DOHH2 (cell line): ENCODE results near the gene OCA2.

Experiments
- H3F3A ChIP-seq: fragments of 200-600 bp; sonication (generic), shearing (Covaris generic); 2 replicates; pipeline ENCODE4 v1.6.0; 2016; ENCODE audit warnings: antibody characterized with exemption, mild to moderate bottlenecking; ENCODE audit not compliant: control insufficient read depth, insufficient read depth
- H3K27ac ChIP-seq: fragments of 200-600 bp; sonication (generic); 2 replicates; pipeline ENCODE4 v1.5.1; 2014; ENCODE audit warnings: low read depth, mild to moderate bottlenecking, low read length, moderate library complexity
- H3K27me3 ChIP-seq: fragments of 200-600 bp; sonication (generic); 2 replicates; pipeline ENCODE4 v1.6.1; 2014; ENCODE audit warnings: mild to moderate bottlenecking, low read length, mixed read lengths; ENCODE audit not compliant: control insufficient read depth
- H3K36me3 ChIP-seq: fragments of 200-600 bp; sonication (generic); 2 replicates; pipeline ENCODE4 v1.6.1; 2014; ENCODE audit warnings: mild to moderate bottlenecking, low read length, moderate library complexity, mixed read lengths; ENCODE audit not compliant: control insufficient read depth
- H3K4me1 ChIP-seq: fragments of 200-600 bp; sonication (generic); 2 replicates; pipeline ENCODE4 v1.6.1; 2014; ENCODE audit warnings: mild to moderate bottlenecking, low read length, mixed read lengths; ENCODE audit not compliant: control insufficient read depth
- H3K4me2 ChIP-seq: fragments of 200-600 bp; sonication (generic); 2 replicates; pipeline ENCODE4 v1.6.0; 2014; ENCODE audit warnings: mild to moderate bottlenecking, low read length, moderate library complexity
- H3K4me3 ChIP-seq: fragments of 200-600 bp; sonication (generic); 2 replicates; pipeline ENCODE4 v1.5.1; 2014; ENCODE audit warnings: mild to moderate bottlenecking, low read length, mixed read lengths
- H3K79me2 ChIP-seq: fragments of 200-600 bp; sonication (generic); 2 replicates; pipeline ENCODE4 v1.6.1; 2014; ENCODE audit warnings: mild to moderate bottlenecking, low read length, mixed read lengths; ENCODE audit not compliant: control insufficient read depth
- H3K9me2 ChIP-seq: fragments of 200-600 bp; sonication (generic); replicated peaks from 2 replicates; pipeline ENCODE4 v1.6.1; 2014; ENCODE audit warnings: mild to moderate bottlenecking, low read length, mixed read lengths; ENCODE audit not compliant: control insufficient read depth
- H3K9me3 ChIP-seq: fragments of 200-600 bp; sonication (generic); 2 replicates; pipeline ENCODE4 v1.6.1; 2014; ENCODE audit warnings: antibody characterized with exemption, low read length, mixed read lengths; ENCODE audit not compliant: control insufficient read depth, insufficient read depth
- H4K20me1 ChIP-seq: fragments of 200-600 bp; sonication (generic); 2 replicates; pipeline ENCODE4 v1.6.0; 2014; ENCODE audit warnings: low read depth, mild to moderate bottlenecking, antibody characterized with exemption, low read length, moderate library complexity; ENCODE audit not compliant: control insufficient read depth, insufficient read depth
- EZH2phosphoT487 ChIP-seq: fragments of 200-600 bp; sonication (generic); IDR thresholded peaks from 2 replicates; pipeline ENCODE4 v1.6.1; 2017; ENCODE audit warnings: borderline replicate concordance, mild to moderate bottlenecking, antibody characterized with exemption, low read length, moderate library complexity, mixed read lengths
- TF ChIP-seq, protein P1 (sequence below): fragments of 200-600 bp; sonication (generic); IDR thresholded peaks from one replicate; pipeline ENCODE4 v1.5.1; 2014; ENCODE audit warnings: antibody characterized with exemption, mild to moderate bottlenecking, low read depth, low read length; ENCODE audit not compliant: poor library complexity, severe bottlenecking

OCA2 gene

GRCh38 chr15:27937851-27938250 lies 161.3 kb downstream of the OCA2 start:
- no peak for TF ChIP-seq EZH2phosphoT487

GRCh38 chr15:27936164-27936563 lies 163.0 kb downstream of the OCA2 start:
- Histone ChIP-seq H3K79me2 (no peaks in the 10 kb centered on the region), H3K9me2 (no peaks in the 10 kb centered on the region), H4K20me1 (no peaks in the 10 kb centered on the region), H3K27ac (no peak overlapping the region), H3K9me3 (peaks cover 2% of the 10 kb centered on the region; the same call in 1 of the 2 replicates), H3K4me2 (no peak overlapping the region), H3K4me3 (no peak overlapping the region), H3K36me3 (no peaks in the 10 kb centered on the region), H3F3A (no peaks in the 10 kb centered on the region), H3K4me1 (no peaks in the 10 kb centered on the region), H3K27me3 (no peaks in the 10 kb centered on the region)
- no peak for TF ChIP-seq EZH2phosphoT487
- TF ChIP-seq, protein P1, sequence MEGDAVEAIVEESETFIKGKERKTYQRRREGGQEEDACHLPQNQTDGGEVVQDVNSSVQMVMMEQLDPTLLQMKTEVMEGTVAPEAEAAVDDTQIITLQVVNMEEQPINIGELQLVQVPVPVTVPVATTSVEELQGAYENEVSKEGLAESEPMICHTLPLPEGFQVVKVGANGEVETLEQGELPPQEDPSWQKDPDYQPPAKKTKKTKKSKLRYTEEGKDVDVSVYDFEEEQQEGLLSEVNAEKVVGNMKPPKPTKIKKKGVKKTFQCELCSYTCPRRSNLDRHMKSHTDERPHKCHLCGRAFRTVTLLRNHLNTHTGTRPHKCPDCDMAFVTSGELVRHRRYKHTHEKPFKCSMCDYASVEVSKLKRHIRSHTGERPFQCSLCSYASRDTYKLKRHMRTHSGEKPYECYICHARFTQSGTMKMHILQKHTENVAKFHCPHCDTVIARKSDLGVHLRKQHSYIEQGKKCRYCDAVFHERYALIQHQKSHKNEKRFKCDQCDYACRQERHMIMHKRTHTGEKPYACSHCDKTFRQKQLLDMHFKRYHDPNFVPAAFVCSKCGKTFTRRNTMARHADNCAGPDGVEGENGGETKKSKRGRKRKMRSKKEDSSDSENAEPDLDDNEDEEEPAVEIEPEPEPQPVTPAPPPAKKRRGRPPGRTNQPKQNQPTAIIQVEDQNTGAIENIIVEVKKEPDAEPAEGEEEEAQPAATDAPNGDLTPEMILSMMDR, result no peak

More at GRCh38 chr15:27937851-27938250, 161.3 kb downstream of the OCA2 start:
- Histone ChIP-seq H3K9me3 (no peaks in the 10 kb centered on the region), H3K4me1 (no peaks in the 10 kb centered on the region), H4K20me1 (no peaks in the 10 kb centered on the region), H3K4me3 (no peak overlapping the region), H3K79me2 (no peaks in the 10 kb centered on the region), H3K27ac (no peak overlapping the region), H3K27me3 (no peaks in the 10 kb centered on the region), H3K4me2 (no peak overlapping the region), H3K9me2 (no peaks in the 10 kb centered on the region), H3F3A (no peaks in the 10 kb centered on the region), H3K36me3 (no peaks in the 10 kb centered on the region)

DNA sequence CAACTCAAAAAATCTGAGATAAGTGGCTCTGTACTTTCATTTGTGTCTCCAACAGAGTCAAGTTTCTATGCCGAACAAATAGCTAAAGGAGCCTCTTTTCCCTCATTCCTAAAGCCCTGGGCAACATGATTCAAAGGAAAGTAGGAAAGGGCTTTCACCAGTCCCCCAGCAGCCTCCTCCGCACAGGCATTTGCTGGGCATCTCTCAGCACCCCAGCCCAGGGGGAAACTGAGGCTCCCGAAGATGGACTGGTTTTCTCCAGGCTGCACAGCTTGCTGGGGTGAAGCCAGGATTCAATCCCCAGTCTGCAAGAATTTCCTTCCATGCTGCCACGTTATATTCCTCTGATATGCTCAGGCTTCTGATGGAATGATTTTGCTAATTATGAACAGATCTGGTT lies 163.8 kb downstream of the OCA2 start:
- no peaks in the 10 kb centered on the region for H4K20me1 ChIP-seq
- no peak overlapping the region for H3K27ac ChIP-seq
- no peaks in the 10 kb centered on the region for H3K27me3 ChIP-seq
- H3K9me2 ChIP-seq, result no peaks in the 10 kb centered on the region
- no peak overlapping the region for H3K4me2 ChIP-seq
- no peak overlapping the region for H3K4me3 ChIP-seq
- TF ChIP-seq EZH2phosphoT487, result no peak
- TF ChIP-seq, protein P1, result no peak
- peaks cover 2% of the 10 kb centered on the region; the same call in 1 of the 2 replicates for H3K9me3 ChIP-seq
- no peaks in the 10 kb centered on the region for H3K36me3 ChIP-seq
- no peaks in the 10 kb centered on the region for H3F3A ChIP-seq
- H3K79me2 ChIP-seq, result no peaks in the 10 kb centered on the region
- H3K4me1 ChIP-seq, result no peaks in the 10 kb centered on the region

GRCh38 chr15:27934782-27935181 lies 164.3 kb downstream of the OCA2 start:
- no peak for TF ChIP-seq EZH2phosphoT487
- TF ChIP-seq, protein P1, result no peak

More at GRCh38 chr15:27934782-27935181, 164.3 kb downstream of the OCA2 start:
- Histone ChIP-seq H4K20me1 (no peaks in the 10 kb centered on the region), H3K4me3 (no peak overlapping the region), H3K4me2 (no peak overlapping the region), H3K27ac (no peak overlapping the region), H3K79me2 (no peaks in the 10 kb centered on the region), H3K9me3 (peaks cover 2% of the 10 kb centered on the region; the same call in 1 of the 2 replicates), H3K27me3 (no peaks in the 10 kb centered on the region), H3K9me2 (no peaks in the 10 kb centered on the region), H3K36me3 (no peaks in the 10 kb centered on the region), H3K4me1 (no peaks in the 10 kb centered on the region), H3F3A (no peaks in the 10 kb centered on the region)
